Measurements from ENCODE around the gene TBC1D9B.

- TF ChIP-seq EZH2phosphoT487 (IDR thresholded peaks at IDR 0.05; ENCODE audit: insufficient read depth, low read depth): no peak
- TF ChIP-seq EZH2 (IDR thresholded peaks at IDR 0.05; ENCODE audit: insufficient read depth, poor library complexity, severe bottlenecking): no peak
These were observed 7.0 kb downstream of the TBC1D9B start for GRCh38 chr5:179900711-179901110.
